HepG2 (cell line): ENCODE results near the gene RBM8A. TPM values are rescaled to one million over a fixed set of nuclear protein-coding genes. Genes with fewer than 3 reads are reported as not detected.

Source experiments
- ATAC-seq: fragments of 200-7000 bp; cut with Tn5 transposase; 3 replicates; pipeline ENCODE4 v1.9.1; 2020; ENCODE audit warnings: mild to moderate bottlenecking, moderate library complexity
- BruUV-seq: library from RNA; stranded (reverse); fragments of 400-500 nt; replicated peaks from 2 replicates; lab custom pipeline; 2021; lab: Mats Ljungman, UMichigan
- CTCF ChIA-PET: fragments of 300-600 bp; formaldehyde crosslinking; extraction: SDS; loops from one replicate; lab custom pipeline; 2021; ENCODE audit warnings: low total read pairs, inconsistent platforms, low intra/inter-chr PET ratio; lab: Yijun Ruan, JAX
- POLR2A ChIA-PET: fragments of 350-600 bp; sonication (Branson Sonifier 250); formaldehyde crosslinking; loops from one replicate; lab custom pipeline; 2020; ENCODE audit warnings: antibody characterized with exemption, inconsistent platforms; lab: Yijun Ruan, JAX
- DNase-seq: peaks from one replicate; pipeline ENCODE4 v3.0.0-alpha.2; 2015; ENCODE audit warnings: low spot score
- FAIRE-seq: peaks from 3 replicates; lab custom pipeline; 2011; peaks lifted over from hg19 to GRCh38; lab: Jason Lieb, UNC
- H2AFZ ChIP-seq: one replicate; pipeline ENCODE4 v1.6.1; 2011; ENCODE audit warnings: low read length, inconsistent platforms
- H3K27ac ChIP-seq: fragments of 300-600 bp; 3 replicates; pipeline ENCODE4 v1.8.0; 2011; ENCODE audit warnings: mixed run types, mild to moderate bottlenecking, mixed read lengths, low read length, inconsistent platforms; ENCODE audit not compliant: insufficient read depth; ENCODE audit errors: extremely low read length
- H3K27me3 ChIP-seq, 2 experiments: fragments of 200-600 bp in 1 of 2; 2 replicates in 1 of 2; 3 replicates in 1 of 2; pipeline versions ENCODE4 v1.6.0 to v1.8.0; 2011; ENCODE audit warnings: low read length in 2 of 2, mild to moderate bottlenecking in 2 of 2, moderate library complexity in 2 of 2, inconsistent platforms in 1 of 2; ENCODE audit not compliant: insufficient read depth in 2 of 2, control insufficient read depth in 1 of 2
- H3K36me3 ChIP-seq, 2 experiments: fragments of 200-600 bp in 1 of 2; replicated peaks in 1 of 2; 2 replicates in 1 of 2; 3 replicates in 1 of 2; pipeline versions ENCODE4 v1.5.1 to v1.8.0; 2011; ENCODE audit warnings: low read length in 2 of 2, inconsistent platforms in 1 of 2; ENCODE audit not compliant: insufficient read depth in 2 of 2, control insufficient read depth in 1 of 2
- H3K4me1 ChIP-seq: 2 replicates; pipeline ENCODE4 v1.5.1; 2012; ENCODE audit warnings: low read length, inconsistent platforms; ENCODE audit not compliant: insufficient read depth
- H3K4me2 ChIP-seq: 2 replicates; pipeline ENCODE4 v1.6.0; 2011; ENCODE audit warnings: low read depth, low read length, inconsistent platforms
- H3K4me3 ChIP-seq, 3 experiments: fragments of 200-600 bp in 1 of 3; sonication (generic), shearing (Covaris generic) in 1 of 3; replicated peaks in 1 of 3; 2 replicates each; pipeline ENCODE4 v1.5.1; 2011 to 2016; ENCODE audit warnings: low read length in 3 of 3, inconsistent platforms in 2 of 3, low read depth in 2 of 3, mild to moderate bottlenecking in 2 of 3, control low read depth in 1 of 3, mixed read lengths in 1 of 3; ENCODE audit not compliant: insufficient read depth in 1 of 3
- H3K79me2 ChIP-seq: one replicate; pipeline ENCODE4 v1.6.1; 2011; ENCODE audit warnings: low read length, inconsistent platforms; ENCODE audit not compliant: insufficient read depth
- H3K9ac ChIP-seq: 2 replicates; pipeline ENCODE4 v1.6.0; 2011; ENCODE audit warnings: mild to moderate bottlenecking, low read depth, low read length, inconsistent platforms; ENCODE audit not compliant: insufficient read depth
- H3K9me3 ChIP-seq: 2 replicates; pipeline ENCODE4 v1.5.1; 2012; ENCODE audit warnings: mild to moderate bottlenecking, low read length
- H4K20me1 ChIP-seq: 2 replicates; pipeline ENCODE4 v1.6.0; 2011; ENCODE audit warnings: inconsistent platforms, mild to moderate bottlenecking, low read length, moderate library complexity; ENCODE audit not compliant: insufficient read depth
- ELF4 ChIP-seq: sonication (generic); formaldehyde crosslinking; IDR thresholded peaks from 2 replicates; pipeline ENCODE4 v1.5.0; 2020; ENCODE audit warnings: missing genetic modification reagents, mild to moderate bottlenecking, moderate library complexity, borderline replicate concordance
- FOXK1 ChIP-seq: sonication (generic); formaldehyde crosslinking; IDR thresholded peaks from 2 replicates; pipeline ENCODE4 v1.4.0; 2020; ENCODE audit warnings: low read depth, missing genetic modification reagents, borderline replicate concordance
- MAF1 ChIP-seq: sonication (generic); formaldehyde crosslinking; IDR thresholded peaks from 2 replicates; pipeline ENCODE4 v1.5.0; 2020; ENCODE audit warnings: missing genetic modification reagents, borderline replicate concordance
- NKX3-1 ChIP-seq: sonication (generic); formaldehyde crosslinking; IDR thresholded peaks from 2 replicates; pipeline ENCODE4 v1.5.0; 2020; ENCODE audit warnings: missing genetic modification reagents
- NONO ChIP-seq, 2 experiments: fragments of 450-650 bp in 1 of 2; sonication (generic) in 1 of 2; formaldehyde crosslinking in 1 of 2; IDR thresholded peaks in 1 of 2; conservative IDR thresholded peaks in 1 of 2; 2 replicates each; pipeline versions ENCODE4 v1.6.1 to v1.8.0; 2017 to 2022; ENCODE audit warnings: mild to moderate bottlenecking in 1 of 2, missing genetic modification reagents in 1 of 2, moderate library complexity in 1 of 2
- NRL ChIP-seq: sonication (generic); formaldehyde crosslinking; IDR thresholded peaks from 2 replicates; pipeline ENCODE4 v1.5.0; 2020; ENCODE audit warnings: missing genetic modification reagents, mild to moderate bottlenecking, moderate library complexity, borderline replicate concordance
- PAX8 ChIP-seq: sonication (generic); formaldehyde crosslinking; IDR thresholded peaks from 2 replicates; pipeline ENCODE4 v1.8.0; 2022; ENCODE audit warnings: mild to moderate bottlenecking, missing genetic modification reagents, borderline replicate concordance
- SMAD3 ChIP-seq: sonication (generic); formaldehyde crosslinking; IDR thresholded peaks from 2 replicates; pipeline ENCODE4 v1.4.0; 2020; ENCODE audit warnings: missing genetic modification reagents
- U2AF2 ChIP-seq: fragments of 200-400 bp; formaldehyde crosslinking; IDR thresholded peaks from 2 replicates; pipeline ENCODE4 v1.6.1; 2017; ENCODE audit warnings: low read depth, mild to moderate bottlenecking, low read length
- XRCC5 ChIP-seq: fragments of 200-400 bp; formaldehyde crosslinking; optimal IDR thresholded peaks from 2 replicates; pipeline ENCODE3; 2017; ENCODE audit warnings: mild to moderate bottlenecking, low read length
- YY1 ChIP-seq: IDR thresholded peaks from 2 replicates; pipeline ENCODE4 v1.6.1; 2011; ENCODE audit warnings: low read length, low read depth, moderate library complexity, mild to moderate bottlenecking; ENCODE audit not compliant: insufficient read depth, insufficient replicate concordance
- ZFX ChIP-seq: sonication (generic); formaldehyde crosslinking; IDR thresholded peaks from 2 replicates; pipeline ENCODE4 v1.4.0; 2020; ENCODE audit warnings: mild to moderate bottlenecking, low read depth, missing genetic modification reagents, moderate library complexity
- ZNF282 ChIP-seq: fragments of 450-650 bp; IDR thresholded peaks from 2 replicates; pipeline ENCODE4 v1.6.1; 2018; ENCODE audit not compliant: partially characterized antibody
- ZNF563 ChIP-seq: sonication (generic); formaldehyde crosslinking; IDR thresholded peaks from 2 replicates; pipeline ENCODE4 v1.8.0; 2022; ENCODE audit warnings: mild to moderate bottlenecking, moderate library complexity, missing genetic modification reagents
- ZNF619 ChIP-seq: sonication (generic); formaldehyde crosslinking; IDR thresholded peaks from 2 replicates; pipeline ENCODE4 v1.4.0; 2020; ENCODE audit warnings: mild to moderate bottlenecking, missing genetic modification reagents
- WGBS: methylation state at CpG from one replicate; pipeline ENCODE4 v1.1.6; 2017; ENCODE audit warnings: low lambda C conversion rate; 5-methylcytosine and 5-hydroxymethylcytosine counted together
- in situ Hi-C: cut with HindIII; loops from 2 replicates; pipeline ENCODE4 v1.10.0; 2017; ENCODE audit warnings: low pct_unique_long_range_greater_than_20kb; ENCODE audit not compliant: extremely low pct_ligation_motif_present
- intact Hi-C: fragments of 100-400 bp; cut with micrococcal nuclease; formaldehyde crosslinking; loops from one replicate; pipeline ENCODE4 v1.10.0; 2022; ENCODE audit not compliant: unreplicated experiment
- polyA plus RNA-seq, 8 experiments: library from polyadenylated mRNA; depleted of rRNA in 3 of 8; stranded (reverse) in 7 of 8; unstranded in 1 of 8; fragments of >200 nt; fragmentation: Illumina TruSeq in 4 of 8; extraction: Trizol in 4 of 8; gene quantifications; 2 replicates each; pipeline versions ENCODE4 v1.2.1 to v1.2.3, GENCODE V29; 2011 to 2016; ENCODE audit warnings: low read depth in 4 of 8, missing spikeins in 1 of 8, mixed read lengths in 1 of 8; ENCODE audit not compliant: insufficient read depth in 1 of 8
- total RNA-seq, 5 experiments: library from RNA; depleted of rRNA; stranded (reverse); fragments of >200 nt; fragmentation: Illumina TruSeq; extraction: Trizol; gene quantifications; 2 replicates each; pipeline ENCODE4 v1.2.3, GENCODE V29; 2016; ENCODE audit warnings: low read depth in 1 of 5

Gene RBM8A
- total and polyA plus RNA-seq, 2 of the 13 experiments (the other 11 are each of a cell fraction or from before 2014, with no cell fraction given) = 106 to 162 TPM

GRCh38 chr1:145884675-145885074 lies 42.6 kb downstream of the RBM8A start (continued):
- no peak for TF ChIP-seq ELF4 (CRISPR knock-in tag)
- no peak for TF ChIP-seq NRL
- no peak for TF ChIP-seq U2AF2
- TF ChIP-seq FOXK1 (CRISPR knock-in tag) = no peak
- no peak for TF ChIP-seq ZNF563 (CRISPR knock-in tag)
- no peak for TF ChIP-seq PAX8 (CRISPR knock-in tag)
- no peak for TF ChIP-seq NONO (IDR thresholded peaks at IDR 0.05)
- no peak for TF ChIP-seq NONO (CRISPR knock-in tag; conservative IDR thresholded peaks at IDR 0.05)
- no peak for TF ChIP-seq XRCC5
- TF ChIP-seq MAF1 = no peak
- no peak for TF ChIP-seq ZNF619 (CRISPR knock-in tag)
- TF ChIP-seq ZFX (CRISPR knock-in tag) = no peak
- TF ChIP-seq, all 625 proteins: peak for 0

GRCh38 chr1:145879775-145880174 lies 47.5 kb downstream of the RBM8A start:
- WGBS = 16% methylated on average over 5 of the region's 5 CpGs
- no TSS peak for BruUV-seq
- Histone ChIP-seq H2AFZ (no peak overlapping the region), H3K36me3 (no peaks in the 10 kb centered on the region), H4K20me1 (no peaks in the 10 kb centered on the region), H3K27ac (no peak overlapping the region)
- TF ChIP-seq ZNF282 (no peak), SMAD3 (CRISPR knock-in tag) (no peak), NKX3-1 (CRISPR knock-in tag) (no peak), YY1 (no peak)
- TF ChIP-seq, all 625 proteins: peak for 0
- CTCF ChIA-PET = no interaction called here
- DNase-seq (no peak), FAIRE-seq (no peak), ATAC-seq (no peak)
- Histone ChIP-seq H3K9ac (no peak overlapping the region), H3K27me3 (peaks cover 2 to 46% of the 10 kb centered on the region in 2 experiments; a peak in 4 of 5 replicates), H3K79me2 (no peaks in the 10 kb centered on the region), H3K9me3 (no peaks in the 10 kb centered on the region), H3K4me1 (0 out of 2 replicates have a peak, but pooled peaks cover 7% of the 10 kb centered on the region), H3K4me2 (no peak overlapping the region), H3K4me3 (no peak overlapping the region)
- intact Hi-C loops (no loop called here), in situ Hi-C loops (loop anchor here (10.0 kb wide), 1 partner anchor 125 kb away; no protein-coding TSS in a partner anchor)
- POLR2A ChIA-PET = no interaction called here
